EL (cell line): ENCODE measurements around the gene SMIM10.
"Not testable (repeated sequence)": the region's sequence is repeated elsewhere in the genome, so short reads cannot be mapped to it uniquely, and the experiment has no call there.

Experiments
- DNase-seq: peaks from one replicate; pipeline ENCODE4 v3.0.0-alpha.2; 2016

Gene SMIM10

GRCh38 chrX:135015523-135016245, 24.9 kb downstream of the SMIM10 start:
- DNase-seq: no peak

GRCh38 chrX:135019890-135020289, 29.1 kb downstream of the SMIM10 start:
- DNase-seq: not testable (repeated sequence)

GRCh38 chrX:135023791-135024190, 33.0 kb downstream of the SMIM10 start:
- not testable (repeated sequence) for DNase-seq

DNA sequence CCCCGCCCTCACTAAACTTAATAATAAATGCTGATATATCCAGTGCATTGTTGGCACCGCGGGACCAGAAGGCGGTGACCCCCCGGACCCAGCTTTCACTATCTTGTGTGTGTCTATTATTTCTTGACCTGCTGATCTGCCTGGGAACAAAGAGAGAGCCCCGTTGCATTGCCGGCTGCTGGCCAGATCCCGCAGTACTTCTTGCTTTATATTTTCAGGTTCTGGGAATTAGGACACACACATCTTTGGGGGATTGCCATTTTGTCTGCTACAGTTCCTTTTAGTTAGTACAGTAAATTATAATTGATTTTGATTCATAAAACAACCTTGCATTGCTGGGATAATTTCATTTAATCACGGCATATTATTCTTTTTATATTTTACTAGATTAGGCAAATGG, 33.7 kb downstream of the SMIM10 start:
- no peak for DNase-seq

DNA sequence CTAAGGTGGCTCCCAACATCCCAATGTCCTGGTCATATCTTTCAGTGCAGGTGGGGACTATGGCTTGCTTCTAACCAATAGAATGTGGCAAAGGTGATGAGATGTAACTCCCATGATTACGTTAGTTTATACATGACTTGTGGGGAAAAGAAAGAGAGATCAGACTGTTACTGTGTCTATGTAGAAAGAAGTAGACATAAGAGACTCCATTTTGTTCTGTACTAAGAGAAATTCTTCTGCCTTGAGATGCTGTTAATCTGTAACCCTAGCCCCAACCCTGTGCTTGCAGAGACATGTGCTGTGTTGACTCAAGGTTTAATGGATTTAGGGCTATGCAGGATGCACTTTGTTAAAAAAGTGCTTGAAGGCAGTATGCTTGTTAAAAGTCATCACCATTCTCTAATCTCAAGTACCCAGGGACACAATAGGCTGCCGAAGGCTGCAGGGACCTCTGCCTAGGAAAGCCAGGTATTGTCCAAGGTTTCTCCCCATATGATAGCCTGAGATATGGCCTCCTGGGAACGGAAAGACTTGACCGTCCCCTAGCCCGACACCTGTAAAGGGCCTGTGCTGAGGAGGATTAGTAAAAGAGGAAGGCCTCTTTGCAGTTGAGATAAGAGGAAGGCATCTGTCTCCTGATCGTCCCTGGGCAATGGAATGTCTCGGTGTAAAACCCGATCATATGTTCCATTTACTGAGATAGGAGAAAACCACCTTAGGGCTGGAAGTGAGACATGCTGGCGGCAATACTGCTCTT, 39.6 kb downstream of the SMIM10 start:
- not testable (repeated sequence) for DNase-seq

- DNase-seq: not testable (repeated sequence)
Observed at GRCh38 chrX:135041149-135042123, 50.6 kb downstream of the SMIM10 start.
